GM21390 (cell line): ENCODE results near the gene COP1.

Experiments
- ATAC-seq: cut with Tn5 transposase; IDR thresholded peaks from one replicate; pipeline ENCODE4 v1.9.1; 2021; ENCODE audit not compliant: unreplicated experiment

COP1 gene

DNA sequence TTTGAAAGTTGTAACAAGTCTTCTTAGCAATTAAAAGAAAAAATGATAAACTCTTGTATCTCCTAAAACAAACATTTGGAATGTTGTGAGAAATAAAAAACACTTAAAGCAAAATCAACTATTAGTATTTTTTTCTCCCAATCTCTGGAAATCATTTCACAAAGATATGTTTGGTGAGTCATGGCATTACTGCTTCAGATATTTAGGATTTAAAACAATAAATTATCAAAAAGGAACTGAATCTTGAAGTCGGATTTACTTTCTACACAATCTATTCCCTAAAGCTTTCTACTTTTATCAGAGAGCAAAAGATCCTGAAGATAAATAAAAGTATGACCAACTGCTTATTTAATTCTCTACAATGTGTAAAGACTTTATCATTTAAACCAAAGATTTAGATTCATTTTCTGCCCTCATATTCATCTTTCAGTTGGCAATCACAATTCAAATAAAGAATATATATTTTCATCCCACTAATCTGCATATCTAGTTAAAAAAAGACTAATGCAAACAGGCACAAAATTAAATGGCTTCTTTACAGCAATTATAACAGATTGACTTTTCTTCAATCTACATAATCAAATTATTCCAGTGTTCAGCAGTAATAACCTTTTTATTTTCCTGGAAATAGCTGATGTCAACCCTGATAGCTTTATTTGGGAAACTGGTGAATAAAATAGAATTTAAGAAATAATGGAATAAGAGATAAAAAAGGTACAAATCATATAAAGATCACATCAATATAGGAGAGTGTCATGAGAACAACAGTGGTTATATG lies 230.0 kb downstream of the COP1 start:
- ATAC-seq = no peak

DNA sequence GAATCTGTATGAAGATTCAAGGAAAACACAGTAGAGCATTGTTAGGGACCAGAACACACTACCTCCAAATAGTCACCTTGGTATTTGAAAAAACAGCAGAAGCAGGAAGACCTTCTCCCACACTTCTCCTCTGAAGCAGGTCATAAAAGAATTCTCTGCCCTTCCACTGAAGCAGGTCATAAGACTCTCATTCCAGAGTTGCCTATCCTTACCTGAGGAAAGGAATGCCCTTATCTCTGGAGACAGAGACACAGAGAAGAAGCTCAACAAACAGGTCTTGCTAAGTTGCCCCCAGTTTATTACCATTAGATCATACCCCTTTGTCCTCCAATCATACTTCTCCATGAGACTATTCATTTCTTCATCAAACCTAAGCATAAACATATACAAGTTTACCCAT lies 237.9 kb downstream of the COP1 start:
- no peak for ATAC-seq

DNA sequence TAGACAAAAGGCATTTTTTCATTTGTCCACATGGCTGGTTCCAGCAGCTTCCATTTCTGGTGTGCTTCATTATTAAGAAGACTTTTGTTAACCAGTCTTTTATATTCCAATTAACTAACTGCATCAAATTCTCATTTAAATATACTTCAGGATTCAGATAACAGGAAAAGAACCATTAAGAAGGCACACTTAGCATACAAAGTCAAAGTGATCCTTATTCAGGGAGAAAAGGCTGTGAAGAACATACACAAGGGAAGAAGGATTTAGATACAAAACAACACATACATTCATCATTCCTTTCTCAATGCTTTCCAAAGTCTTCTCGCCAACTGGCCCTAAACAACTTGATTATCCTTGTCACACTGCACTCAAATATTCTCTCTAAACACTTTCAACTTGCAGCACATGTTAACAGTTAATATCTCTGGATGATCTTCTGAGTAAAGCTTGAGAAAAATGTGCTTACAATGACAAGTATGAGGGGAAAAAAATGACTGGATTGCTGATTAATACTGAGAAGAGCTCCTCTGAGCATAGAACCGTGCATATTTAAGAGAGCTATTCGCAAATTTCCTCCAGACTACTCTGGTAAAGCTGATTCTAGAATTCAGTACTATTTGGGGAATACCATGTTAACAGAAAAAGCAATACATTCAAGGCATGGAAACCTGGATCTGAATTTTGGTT lies 238.5 kb downstream of the COP1 start:
- no peak for ATAC-seq

DNA sequence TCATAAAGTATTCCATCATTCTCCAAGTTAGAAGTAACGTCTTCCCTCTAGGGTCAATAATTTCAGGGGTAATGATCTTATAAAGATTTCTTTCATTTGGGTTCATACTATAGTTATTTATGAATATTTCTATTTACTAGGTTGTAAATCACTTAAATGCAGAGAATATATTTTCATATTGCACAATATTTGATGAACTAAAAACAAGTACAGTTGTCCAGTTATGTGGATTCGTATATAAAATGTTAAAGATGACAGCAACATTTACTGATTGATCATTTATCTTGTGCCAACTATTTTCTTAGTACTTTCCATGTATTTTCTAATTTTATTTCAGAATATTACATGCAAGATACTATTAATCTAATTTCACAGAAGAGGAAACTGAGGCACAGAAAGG lies 243.3 kb downstream of the COP1 start:
- no peak for ATAC-seq

DNA sequence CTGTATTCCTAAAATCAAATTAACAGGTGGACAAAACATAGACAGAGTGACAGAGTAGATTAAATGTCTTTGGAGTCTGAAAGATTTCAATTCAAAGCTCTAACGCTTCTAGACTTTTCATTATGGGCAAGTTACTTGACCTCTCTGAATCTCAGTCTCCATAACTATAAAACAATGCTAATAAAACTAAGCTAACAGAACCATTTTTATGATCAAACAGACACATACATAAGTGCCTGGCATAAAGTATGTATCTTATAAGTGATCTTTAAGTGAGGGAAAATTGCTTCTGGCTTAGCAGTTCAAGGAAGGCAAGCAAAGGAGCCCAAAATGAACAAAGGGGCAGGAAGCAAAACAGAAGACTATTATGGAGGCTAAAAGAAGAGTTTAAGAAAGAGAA lies 246.9 kb downstream of the COP1 start:
- no peak for ATAC-seq

DNA sequence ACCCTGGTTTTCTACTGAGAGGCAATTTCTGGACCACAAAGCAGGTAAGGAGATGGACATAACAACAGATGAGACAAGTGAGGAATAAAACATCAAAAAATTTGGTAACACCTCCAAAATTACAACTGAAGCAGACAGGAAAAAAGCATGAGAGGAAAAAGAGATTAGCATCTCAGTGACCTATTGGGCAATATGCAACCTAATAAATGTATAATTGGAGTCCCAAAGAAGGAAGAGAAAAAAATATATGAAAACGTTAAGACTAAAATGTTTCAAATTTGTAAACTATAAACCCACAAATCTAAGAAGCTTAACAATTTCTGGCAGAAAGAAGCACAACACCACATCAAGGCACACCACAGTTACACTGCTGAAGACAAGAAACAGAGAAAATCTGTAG lies 255.5 kb downstream of the COP1 start:
- no peak for ATAC-seq

DNA sequence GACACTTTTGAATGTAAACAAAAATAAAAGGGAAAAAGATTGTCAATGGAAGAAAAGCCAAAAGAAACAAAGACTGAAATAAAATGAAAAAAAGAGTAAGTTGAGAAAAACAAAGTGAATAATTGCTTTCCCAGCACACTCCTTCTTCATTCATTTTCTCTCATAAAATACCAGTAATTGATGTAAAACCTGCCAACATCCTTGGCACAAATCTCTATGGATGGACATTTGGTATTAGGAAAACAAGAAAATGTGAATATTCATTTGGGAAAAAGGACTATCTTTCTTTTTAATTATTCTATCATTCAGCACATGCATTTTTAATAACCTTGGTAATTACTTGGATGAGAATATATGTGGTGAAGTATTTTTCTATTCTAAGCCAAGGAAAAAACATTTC lies 259.3 kb downstream of the COP1 start:
- no peak for ATAC-seq

DNA sequence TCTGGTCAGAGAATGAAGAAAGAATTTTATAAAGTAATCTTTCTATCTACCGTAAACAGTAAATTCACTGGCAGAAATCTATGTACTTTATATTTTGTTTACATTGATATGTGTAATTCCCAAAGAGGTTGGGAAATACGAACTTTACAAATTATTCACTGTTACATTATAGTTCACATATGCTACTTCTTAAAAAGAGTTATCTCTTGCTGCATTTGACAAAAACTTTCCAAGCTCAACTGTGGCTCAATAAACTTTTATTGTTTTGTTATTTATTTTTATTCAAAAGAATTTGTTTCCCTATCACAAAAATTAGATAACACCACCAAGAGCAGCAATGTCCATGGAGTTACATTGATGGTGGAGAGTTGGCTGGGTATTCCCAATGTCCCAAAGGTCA lies 262.5 kb downstream of the COP1 start:
- ATAC-seq = no peak

DNA sequence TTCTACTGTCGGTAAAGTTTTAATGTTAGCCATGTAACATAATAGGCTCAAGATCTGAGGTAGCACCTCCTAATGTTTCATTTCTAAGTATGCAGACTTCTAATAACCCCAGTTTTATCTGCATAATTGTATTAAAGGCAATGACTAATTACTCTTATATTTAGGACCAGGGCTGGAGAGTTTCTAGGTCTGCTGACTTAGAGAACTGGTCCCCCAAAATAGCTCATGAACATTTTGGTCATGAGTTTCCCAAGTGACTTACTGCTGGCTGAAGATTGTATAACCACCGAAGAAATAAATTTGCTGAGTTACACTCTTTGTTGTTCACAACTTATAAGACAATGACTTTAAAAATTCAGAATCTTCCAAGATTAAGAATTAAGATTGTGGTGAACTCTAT lies 265.9 kb downstream of the COP1 start:
- no peak for ATAC-seq

DNA sequence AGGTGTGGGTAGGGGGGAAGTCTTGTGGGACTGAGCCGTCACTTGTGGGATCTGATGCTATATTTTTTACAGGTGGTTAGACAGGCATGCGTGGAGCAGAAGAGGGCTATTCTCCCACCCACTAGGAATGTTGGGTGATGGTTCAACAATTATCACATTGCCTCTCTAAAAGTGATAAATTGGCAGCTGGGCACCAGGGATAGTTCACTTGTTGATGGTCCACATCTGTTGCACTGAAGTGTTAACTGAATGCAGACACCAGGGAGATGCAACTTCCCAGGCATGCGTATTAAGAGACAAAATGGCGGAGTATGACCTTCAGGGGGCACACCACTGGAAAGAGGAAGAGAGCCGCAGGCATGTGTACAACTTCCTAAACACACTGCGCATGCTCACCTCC lies 270.4 kb downstream of the COP1 start:
- no peak for ATAC-seq

DNA sequence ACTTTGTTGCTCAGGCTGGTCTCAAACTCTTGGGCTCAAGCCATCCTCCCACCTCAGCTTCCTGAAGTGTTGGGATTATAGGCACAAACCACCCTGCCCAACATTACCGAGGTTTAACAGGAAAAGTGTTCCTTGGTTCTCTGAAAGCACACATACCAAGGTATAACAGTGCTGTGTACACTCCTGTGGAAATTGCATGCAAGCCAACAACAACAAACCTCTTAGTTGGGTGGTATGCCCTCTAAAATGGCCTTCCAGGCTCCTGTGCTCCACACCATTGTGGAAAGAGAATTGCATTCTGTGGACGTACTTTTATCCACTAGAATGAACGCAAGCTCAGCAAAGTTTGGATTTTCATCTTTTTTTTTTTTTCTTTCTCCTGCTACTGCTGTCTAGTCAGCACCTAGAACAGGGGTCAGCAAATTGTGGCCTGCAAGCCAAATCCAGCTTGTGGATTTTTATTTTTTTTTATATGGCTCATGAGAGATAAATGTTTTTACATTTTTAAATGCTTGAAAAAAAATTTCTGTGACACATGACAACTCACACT lies 271.4 kb downstream of the COP1 start:
- ATAC-seq = no peak

DNA sequence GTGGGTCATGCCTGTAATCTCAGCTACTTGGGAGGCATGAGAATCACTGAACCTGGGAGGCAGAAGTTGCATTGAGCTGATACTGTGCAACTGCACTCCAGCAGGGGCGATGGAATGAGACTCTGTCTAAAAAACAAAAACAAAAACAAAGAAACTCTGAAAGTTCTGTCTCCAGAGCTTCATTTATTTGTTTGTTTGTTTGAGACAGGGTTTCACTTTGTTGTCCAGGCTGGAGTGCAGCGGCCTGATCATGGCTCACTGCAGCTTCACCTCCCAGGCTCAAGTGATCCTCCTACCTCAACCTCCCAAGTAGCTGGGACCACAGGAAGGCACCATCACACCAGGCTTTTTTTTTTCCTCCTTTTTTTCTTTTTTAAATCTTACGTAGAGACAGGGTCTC lies 271.9 kb downstream of the COP1 start:
- ATAC-seq = no peak

DNA sequence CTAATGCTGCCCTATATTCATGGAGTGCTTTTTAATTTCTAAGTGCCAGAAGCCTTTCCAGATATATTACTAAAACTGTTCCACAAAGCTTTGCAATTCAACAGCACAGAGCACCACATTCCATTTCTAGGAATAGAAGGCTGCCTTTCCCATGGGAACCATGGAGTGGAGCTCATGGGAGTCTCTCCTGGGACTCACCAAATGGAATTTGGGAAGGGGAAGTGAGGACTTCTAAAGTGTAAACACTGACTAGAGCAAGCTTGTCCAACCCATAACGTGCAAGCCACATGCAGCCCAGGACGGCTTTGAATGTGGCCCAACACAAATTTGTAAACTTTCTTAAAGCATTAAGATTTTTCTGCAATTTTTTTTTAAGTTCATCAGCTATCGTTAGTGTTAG lies 273.3 kb downstream of the COP1 start:
- ATAC-seq = no peak

DNA sequence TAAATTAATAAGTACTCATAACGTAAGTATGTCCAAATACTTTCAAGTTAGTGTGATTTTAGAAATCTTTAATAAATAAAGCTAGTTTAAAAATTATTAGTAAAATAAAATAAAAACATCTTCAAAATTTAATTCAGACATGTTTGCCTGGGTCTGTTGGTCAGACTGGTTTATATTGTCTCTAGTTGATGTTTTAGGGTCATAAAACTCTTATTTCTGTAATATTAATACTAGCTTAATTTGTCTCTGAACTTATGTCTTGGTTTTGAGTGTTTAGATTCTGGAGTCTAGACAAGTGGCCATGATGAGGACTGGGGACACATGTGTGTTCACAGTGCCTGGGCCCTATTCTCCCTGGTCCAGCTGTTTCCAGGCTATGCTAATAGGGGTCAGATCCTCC lies 279.1 kb downstream of the COP1 start:
- no peak for ATAC-seq

DNA sequence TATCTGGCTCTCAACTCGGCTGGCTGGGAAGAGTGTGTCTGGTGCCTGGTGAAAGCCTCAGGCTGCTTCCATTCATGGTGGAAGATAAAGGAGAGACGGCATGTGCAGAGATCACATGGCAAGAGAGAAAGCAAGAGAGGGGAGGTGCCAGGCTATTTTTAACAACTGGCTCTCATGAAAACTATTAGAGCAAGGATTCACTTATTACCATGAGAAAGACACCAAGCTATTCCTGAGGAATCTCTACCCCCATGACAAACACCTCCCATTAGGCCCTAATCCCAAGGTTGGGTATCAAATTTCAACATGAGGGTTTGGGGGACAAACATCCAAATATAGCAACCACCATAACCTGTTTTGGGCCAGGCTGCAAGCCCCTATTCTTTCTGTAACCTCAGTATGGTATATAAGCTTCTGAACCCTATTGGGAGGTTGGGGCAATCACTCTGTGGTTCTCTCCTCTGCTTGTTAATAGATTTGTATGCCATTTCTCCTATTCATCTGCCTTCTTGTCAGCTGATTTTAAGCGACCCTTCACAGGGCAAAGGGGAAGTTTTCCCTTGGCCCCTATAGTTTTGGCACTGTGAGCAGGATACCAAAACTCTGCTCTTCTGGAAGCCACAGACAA lies 284.7 kb downstream of the COP1 start:
- no peak for ATAC-seq

DNA sequence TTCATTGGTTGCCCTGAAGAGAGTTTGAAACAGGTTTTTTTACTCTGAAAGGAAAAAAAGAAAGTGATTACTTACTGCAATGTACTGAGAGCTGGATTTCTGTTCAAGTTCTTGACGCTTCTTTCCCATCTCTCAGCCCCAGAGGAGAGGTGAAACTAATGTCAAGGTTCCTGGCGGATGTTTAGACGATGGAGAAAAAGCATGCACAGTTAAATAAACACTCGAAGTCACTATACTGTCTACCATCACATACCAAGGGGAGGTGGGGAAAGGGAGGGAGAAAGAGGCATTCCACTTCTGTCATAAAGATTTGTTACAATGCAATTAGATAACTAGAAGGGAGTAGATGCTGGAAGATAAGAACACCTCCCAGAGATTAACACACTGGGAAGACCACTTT lies 286.7 kb downstream of the COP1 start:
- no peak for ATAC-seq

DNA sequence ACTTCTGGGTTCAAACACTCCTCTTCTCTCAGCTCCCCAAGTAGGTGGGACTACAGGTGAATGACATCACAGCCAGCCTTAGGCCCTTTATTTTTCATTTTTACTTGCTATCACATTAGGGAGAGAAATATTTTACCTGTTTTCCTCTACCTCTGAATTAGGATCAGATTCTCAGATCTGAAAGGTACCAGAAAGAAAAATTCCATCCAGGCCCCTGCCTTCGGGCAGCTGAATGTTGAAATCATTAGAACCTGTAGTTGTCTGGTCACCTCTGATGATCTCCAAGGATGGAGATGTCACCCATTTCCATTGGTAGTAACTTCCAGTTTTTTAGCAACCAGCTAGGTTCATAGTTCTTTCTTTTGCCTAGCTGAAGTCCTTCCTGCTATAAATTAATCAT lies 288.1 kb downstream of the COP1 start:
- ATAC-seq = no peak

DNA sequence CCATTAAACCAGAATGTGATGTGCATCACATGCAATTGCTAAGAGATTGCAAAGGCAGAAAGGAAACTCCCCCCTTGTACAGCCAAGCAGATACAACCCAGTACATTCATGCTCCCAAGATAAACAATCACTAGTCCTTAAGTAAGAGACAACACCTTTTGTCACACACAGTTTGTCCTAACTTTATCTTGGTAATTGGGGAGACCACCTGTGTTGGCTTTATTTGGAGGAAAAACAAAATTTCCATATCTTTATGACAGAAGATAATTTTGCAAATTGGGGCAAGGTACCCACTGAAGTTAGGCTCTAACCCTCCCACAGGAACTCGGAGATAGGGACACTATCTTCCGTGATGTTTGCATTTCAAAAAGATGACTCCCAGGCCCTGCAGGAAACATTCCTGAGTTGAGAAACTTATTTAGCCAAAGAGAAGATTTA lies 288.7 kb downstream of the COP1 start:
- ATAC-seq = no peak

DNA sequence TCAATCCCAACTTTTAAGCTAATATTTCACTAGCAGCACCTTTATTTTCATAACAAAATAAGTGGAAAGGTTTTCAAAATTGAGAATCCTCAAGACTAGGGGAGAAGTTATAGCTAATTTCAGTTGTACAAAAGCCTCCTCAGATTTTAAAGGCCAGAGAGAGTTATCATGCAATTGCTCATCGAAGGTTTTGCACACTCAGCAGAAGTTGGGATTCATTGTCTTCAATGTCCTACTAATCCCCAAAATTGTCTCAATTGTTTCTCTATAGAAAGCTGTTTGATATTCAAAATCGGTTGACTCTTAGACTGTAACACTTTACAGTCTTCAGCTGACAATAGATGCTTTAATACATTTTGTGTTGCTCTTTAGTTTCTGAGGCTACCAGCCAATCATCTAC lies 293.0 kb downstream of the COP1 start:
- no peak for ATAC-seq

DNA sequence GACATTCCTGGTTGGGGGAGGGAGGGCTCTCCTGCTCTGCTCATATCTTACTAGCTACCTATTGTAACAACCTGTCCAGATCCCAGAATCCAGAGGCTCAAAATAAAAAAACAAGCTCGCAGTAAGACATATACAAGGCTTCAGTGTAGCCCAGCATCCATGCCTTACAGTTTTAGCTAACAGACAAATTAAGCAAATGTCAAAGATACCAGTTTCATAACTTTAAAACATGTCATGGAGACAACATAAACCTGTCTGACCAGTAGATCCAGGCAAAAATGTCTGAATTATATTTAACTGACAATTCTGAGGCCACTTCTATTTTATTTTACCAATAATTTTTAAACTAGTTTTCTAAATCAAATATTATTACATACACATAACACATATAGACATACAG lies 295.9 kb downstream of the COP1 start:
- no peak for ATAC-seq

DNA sequence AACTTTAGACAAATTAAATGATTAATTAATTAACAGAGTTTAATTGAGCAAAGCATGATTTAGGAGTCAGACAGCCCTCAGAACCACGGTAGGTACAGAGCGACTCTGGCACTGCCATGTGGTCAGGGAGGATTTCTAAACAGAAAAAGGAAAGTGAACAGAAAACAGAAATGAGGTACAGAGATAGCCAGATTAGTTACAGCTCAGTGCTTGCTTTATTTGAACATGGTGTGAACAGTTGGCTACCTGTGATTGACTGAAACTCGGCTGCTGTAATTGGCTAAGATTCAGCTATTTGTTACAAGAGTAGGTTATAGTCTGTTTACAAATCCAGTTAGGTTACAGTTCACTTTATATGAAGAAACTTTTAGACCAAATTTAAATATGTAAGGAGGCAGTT lies 300.7 kb downstream of the COP1 start:
- no peak for ATAC-seq

DNA sequence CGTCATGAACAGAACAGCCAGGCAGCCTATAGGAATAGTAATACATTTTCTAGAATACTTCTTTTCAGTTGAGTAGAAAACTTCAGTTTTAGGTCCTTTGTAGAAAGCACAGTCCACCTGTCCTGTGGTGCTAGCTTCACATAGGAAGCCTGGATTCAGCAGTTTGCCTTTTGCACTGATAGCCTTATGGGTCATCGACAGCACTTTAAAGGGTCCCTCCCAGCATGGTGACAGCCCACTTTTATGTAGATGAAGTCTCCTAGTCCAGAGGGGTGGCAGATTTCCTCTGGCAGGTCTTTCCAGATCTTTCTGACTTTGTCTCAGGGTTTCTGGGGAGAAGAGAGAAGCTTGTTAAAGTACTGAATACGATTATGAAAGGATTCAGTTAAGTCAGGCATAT lies 302.3 kb downstream of the COP1 start:
- no peak for ATAC-seq
